Natural killer cell treated with Interleukin-12 subunit alpha and Interleukin-12 subunit beta and Interleukin-15 and Interleukin-18, amount 100 ng/mL, for 72 hours (primary cell): Measurements from ENCODE around the gene HSD17B11. TPM values are rescaled to one million over a fixed set of nuclear protein-coding genes. Genes with fewer than 3 reads are reported as not detected.
"Not testable (repeated sequence)": the region's sequence is repeated elsewhere in the genome, so short reads cannot be mapped to it uniquely, and the experiment has no call there.

Experiments used
- ATAC-seq, 2 donors: fragments of 150-1000 bp; cut with Tn5 transposase in 1 of 2; sonication (Bioruptor Pico), chemical (Tn5 transposase) in 1 of 2; 2 replicates each; pipeline ENCODE4 v1.10.0; 2021
- DNase-seq: peaks from one replicate; pipeline ENCODE4 v3.0.0; 2022; ENCODE audit warnings: low spot score
- H3K27ac Mint-ChIP-seq, 2 donors: 1 replicate in 1 of 2; 2 replicates in 1 of 2; pipeline ENCODE4 v1.8.0; 2022; ENCODE audit warnings: mixed read lengths in 2 of 2, mild to moderate bottlenecking in 1 of 2, moderate library complexity in 1 of 2
- H3K27me3 Mint-ChIP-seq, 2 donors: 1 replicate in 1 of 2; 2 replicates in 1 of 2; pipeline ENCODE4 v1.8.0; 2022; ENCODE audit warnings: mixed read lengths in 2 of 2
- H3K36me3 Mint-ChIP-seq: one replicate; pipeline ENCODE4 v1.8.0; 2022; ENCODE audit warnings: mixed read lengths
- H3K4me1 Mint-ChIP-seq, 2 donors: 1 replicate in 1 of 2; 2 replicates in 1 of 2; pipeline ENCODE4 v1.8.0; 2022; ENCODE audit warnings: low read depth in 2 of 2, mixed read lengths in 2 of 2, mild to moderate bottlenecking in 1 of 2
- H3K4me3 Mint-ChIP-seq: one replicate; pipeline ENCODE4 v1.8.0; 2022; ENCODE audit warnings: mixed read lengths
- H3K9me3 Mint-ChIP-seq: 2 replicates; pipeline ENCODE4 v1.8.0; 2022; ENCODE audit warnings: mixed read lengths
- total RNA-seq, 2 donors: library from RNA; stranded (reverse); gene quantifications; one replicate each; pipeline ENCODE4 v1.2.3, GENCODE V29; 2022

HSD17B11 gene
- total RNA-seq, 2 donors from 2014 or later: 11.2 to 18.3 TPM

GRCh38 chr4:87418410-87418809 lies 27.4 kb upstream of the HSD17B11 start:
- not testable (repeated sequence) for ATAC-seq, H3K4me3 Mint-ChIP-seq, H3K27ac Mint-ChIP-seq

GRCh38 chr4:87416965-87417364 lies 26.0 kb upstream of the HSD17B11 start:
- Mint-ChIP-seq H3K27me3 (peaks cover 14 to 17% of the 10 kb centered on the region in 2 donors), H3K36me3 (no peaks in the 10 kb centered on the region), H3K9me3 (no peaks in the 10 kb centered on the region), H3K4me3 (no peak overlapping the region), H3K27ac (no peak overlapping the region), H3K4me1 (peaks cover 0 to 7% of the 10 kb centered on the region in 2 donors)
- ATAC-seq: no peak
- DNase-seq: no peak

More at GRCh38 chr4:87418410-87418809, 27.4 kb upstream of the HSD17B11 start:
- Mint-ChIP-seq H3K27me3 (peaks cover 11% of the 10 kb centered on the region in 2 donors), H3K4me1 (peaks cover 12 to 14% of the 10 kb centered on the region in 2 donors)
- not testable (repeated sequence) for H3K9me3 Mint-ChIP-seq, DNase-seq, H3K36me3 Mint-ChIP-seq

- Mint-ChIP-seq H3K4me1 (no peaks in the 10 kb centered on the region), H3K4me3 (no peak overlapping the region), H3K27me3 (peaks cover 19 to 24% of the 10 kb centered on the region in 2 donors), H3K9me3 (no peaks in the 10 kb centered on the region), H3K27ac (no peak overlapping the region), H3K36me3 (no peaks in the 10 kb centered on the region)
- ATAC-seq (no peak), DNase-seq (no peak)
Measured at GRCh38 chr4:87414816-87415215, 23.8 kb upstream of the HSD17B11 start.

GRCh38 chr4:87410679-87411078 lies 19.7 kb upstream of the HSD17B11 start:
- Mint-ChIP-seq H3K27ac (no peak overlapping the region), H3K4me3 (no peak overlapping the region)

GRCh38 chr4:87410157-87410556 lies 19.2 kb upstream of the HSD17B11 start:
- Mint-ChIP-seq H3K36me3 (no peaks in the 10 kb centered on the region), H3K4me3 (no peak overlapping the region), H3K27ac (no peak overlapping the region), H3K4me1 (peaks cover 10 to 17% of the 10 kb centered on the region in 2 donors), H3K27me3 (peaks cover 15 to 31% of the 10 kb centered on the region in 2 donors), H3K9me3 (peaks cover 3% of the 10 kb centered on the region)
- ATAC-seq (no peak), DNase-seq (no peak)

More at GRCh38 chr4:87410679-87411078, 19.7 kb upstream of the HSD17B11 start:
- Mint-ChIP-seq H3K27me3 (peaks cover 15 to 31% of the 10 kb centered on the region in 2 donors), H3K36me3 (no peaks in the 10 kb centered on the region), H3K9me3 (peaks cover 3% of the 10 kb centered on the region), H3K4me1 (peaks cover 10 to 17% of the 10 kb centered on the region in 2 donors)
- ATAC-seq (no peak), DNase-seq (no peak)

- H3K36me3 Mint-ChIP-seq: no peaks in the 10 kb centered on the region
- H3K9me3 Mint-ChIP-seq: peaks cover 3% of the 10 kb centered on the region
- H3K27ac Mint-ChIP-seq: no peak overlapping the region
- peaks cover 12 to 25% of the 10 kb centered on the region in 2 donors for H3K27me3 Mint-ChIP-seq
- DNase-seq (no peak), ATAC-seq (no peak)
- H3K4me3 Mint-ChIP-seq: no peak overlapping the region
- H3K4me1 Mint-ChIP-seq: peaks cover 10 to 17% of the 10 kb centered on the region in 2 donors
Measured at GRCh38 chr4:87409420-87409939, 18.5 kb upstream of the HSD17B11 start.

GRCh38 chr4:87406902-87407301 lies 15.9 kb upstream of the HSD17B11 start:
- H3K27me3 Mint-ChIP-seq: peaks cover 6 to 14% of the 10 kb centered on the region in 2 donors
- not testable (repeated sequence) for H3K9me3 Mint-ChIP-seq, ATAC-seq, H3K36me3 Mint-ChIP-seq, DNase-seq
- peaks cover 10 to 17% of the 10 kb centered on the region in 2 donors for H3K4me1 Mint-ChIP-seq
- H3K4me3 Mint-ChIP-seq: peak overlapping the region; percentile 72
- peak overlapping the region; percentile 58 to 88 for H3K27ac Mint-ChIP-seq

GRCh38 chr4:87406462-87406861 lies 15.5 kb upstream of the HSD17B11 start:
- peaks cover 6 to 14% of the 10 kb centered on the region in 2 donors for H3K27me3 Mint-ChIP-seq
- DNase-seq: no peak
- H3K4me3 Mint-ChIP-seq: peak overlapping the region; percentile 72
- peaks cover 10 to 17% of the 10 kb centered on the region in 2 donors for H3K4me1 Mint-ChIP-seq
- H3K9me3 Mint-ChIP-seq: peaks cover 3% of the 10 kb centered on the region
- ATAC-seq: peak; percentile 68 to 76
- peak overlapping the region; percentile 58 to 88 for H3K27ac Mint-ChIP-seq
- no peaks in the 10 kb centered on the region for H3K36me3 Mint-ChIP-seq

- Mint-ChIP-seq H3K4me3 (no peak overlapping the region), H3K27me3 (peaks cover 6 to 12% of the 10 kb centered on the region in 2 donors), H3K9me3 (peaks cover 3% of the 10 kb centered on the region), H3K36me3 (no peaks in the 10 kb centered on the region), H3K4me1 (peaks cover 10 to 17% of the 10 kb centered on the region in 2 donors), H3K27ac (no peak overlapping the region)
- DNase-seq (no peak), ATAC-seq (no peak)
Measured at GRCh38 chr4:87405211-87405820, 14.3 kb upstream of the HSD17B11 start.

GRCh38 chr4:87403732-87404131 lies 12.7 kb upstream of the HSD17B11 start:
- not testable (repeated sequence) for H3K27ac Mint-ChIP-seq, H3K36me3 Mint-ChIP-seq, H3K9me3 Mint-ChIP-seq, DNase-seq, H3K27me3 Mint-ChIP-seq, ATAC-seq, H3K4me3 Mint-ChIP-seq
- peaks cover 10 to 17% of the 10 kb centered on the region in 2 donors for H3K4me1 Mint-ChIP-seq

- Mint-ChIP-seq H3K36me3 (no peaks in the 10 kb centered on the region), H3K27me3 (no peaks in the 10 kb centered on the region), H3K9me3 (no peaks in the 10 kb centered on the region), H3K4me3 (no peak overlapping the region), H3K27ac (no peak overlapping the region), H3K4me1 (no peaks in the 10 kb centered on the region)
- DNase-seq: no peak
- no peak for ATAC-seq
Measured at GRCh38 chr4:87399954-87400353, 9.0 kb upstream of the HSD17B11 start.

GRCh38 chr4:87399148-87399547 lies 8.2 kb upstream of the HSD17B11 start:
- Mint-ChIP-seq H3K9me3 (no peaks in the 10 kb centered on the region), H3K4me1 (no peaks in the 10 kb centered on the region), H3K27me3 (no peaks in the 10 kb centered on the region), H3K36me3 (no peaks in the 10 kb centered on the region), H3K4me3 (no peak overlapping the region), H3K27ac (no peak overlapping the region)
- ATAC-seq (no peak), DNase-seq (no peak)

- H3K4me1 Mint-ChIP-seq, H3K27me3 Mint-ChIP-seq, H3K27ac Mint-ChIP-seq, H3K36me3 Mint-ChIP-seq, H3K9me3 Mint-ChIP-seq, H3K4me3 Mint-ChIP-seq, DNase-seq, ATAC-seq: not testable (repeated sequence)
Measured at GRCh38 chr4:87395851-87396250, 4.9 kb upstream of the HSD17B11 start.

GRCh38 chr4:87395073-87395472 lies 4.1 kb upstream of the HSD17B11 start:
- H3K9me3 Mint-ChIP-seq, H3K27ac Mint-ChIP-seq, H3K36me3 Mint-ChIP-seq, ATAC-seq, H3K27me3 Mint-ChIP-seq, DNase-seq, H3K4me1 Mint-ChIP-seq: not testable (repeated sequence)
- peak overlapping the region; percentile 56 for H3K4me3 Mint-ChIP-seq
